Aorta (tissue), 5 donors: ENCODE results near the gene PCDHA11. TPM values are rescaled to one million over a fixed set of nuclear protein-coding genes. Genes with fewer than 3 reads are reported as not detected.
"Not testable (repeated sequence)": the region's sequence is repeated elsewhere in the genome, so short reads cannot be mapped to it uniquely, and the experiment has no call there.

Source experiments
- ATAC-seq: fragments of 200-7000 bp; cut with Tn5 transposase; one replicate; pipeline ENCODE4 v1.9.1; 2022; ENCODE audit warnings: moderate library complexity; ENCODE audit not compliant: low FRiP score
- DNase-seq, 2 donors: peaks; one replicate each; pipeline ENCODE4 v3.0.0-alpha.2; 2020
- H3K27ac ChIP-seq, 2 donors: one replicate each; pipeline ENCODE4 v1.5.1; 2013; ENCODE audit warnings: low read length in 2 of 2, mild to moderate bottlenecking in 2 of 2, moderate library complexity in 2 of 2, control low read depth in 1 of 2, inconsistent platforms in 1 of 2, low read depth in 1 of 2
- H3K27me3 ChIP-seq, 2 donors: one replicate each; pipeline ENCODE4 v1.6.1; 2013; ENCODE audit warnings: control low read depth in 1 of 2, low read length in 1 of 2, mild to moderate bottlenecking in 1 of 2, moderate library complexity in 1 of 2; ENCODE audit not compliant: insufficient read depth in 2 of 2, control insufficient read depth in 1 of 2
- H3K36me3 ChIP-seq, 2 donors: one replicate each; pipeline ENCODE4 v1.6.1; 2013; ENCODE audit warnings: control low read depth in 1 of 2, low read length in 1 of 2, mild to moderate bottlenecking in 1 of 2; ENCODE audit not compliant: insufficient read depth in 2 of 2, control insufficient read depth in 1 of 2
- H3K4me1 ChIP-seq, 2 donors: one replicate each; pipeline ENCODE4 v1.6.1; 2013; ENCODE audit warnings: low read length in 2 of 2, control low read depth in 1 of 2, mild to moderate bottlenecking in 1 of 2, moderate library complexity in 1 of 2; ENCODE audit not compliant: insufficient read depth in 2 of 2, control insufficient read depth in 1 of 2
- H3K4me3 ChIP-seq, 2 donors: one replicate each; pipeline ENCODE4 v1.5.1; 2013; ENCODE audit warnings: low read length in 2 of 2, control low read depth in 1 of 2, mild to moderate bottlenecking in 1 of 2
- H3K9me3 ChIP-seq: one replicate; pipeline ENCODE4 v1.6.1; 2013; ENCODE audit warnings: mild to moderate bottlenecking, low read length; ENCODE audit not compliant: control insufficient read depth
- WGBS, 2 donors: extraction: QIAGEN DNeasy Blood & Tissue Kit; methylation state at CpG; one replicate each; pipeline ENCODE4 v1.1.7; 2013; 5-methylcytosine and 5-hydroxymethylcytosine counted together
- intact Hi-C, 2 donors: fragments of 100-400 bp; cut with DNase I; formaldehyde crosslinking; loops; one replicate each; pipeline versions ENCODE4 v1.14.2 to v1.15.0; 2022
- polyA plus RNA-seq, 2 donors: library from polyadenylated mRNA; stranded (reverse); fragments of 200-250 nt; gene quantifications; one replicate each; pipeline ENCODE4 v1.2.3, GENCODE V29; 2013
- total RNA-seq, 2 donors: library from RNA; stranded (reverse); fragmentation: NEBNext Ultra II Directional; extraction: Animal tissue kit (Norgen Biotek cat#: 25700); gene quantifications; one replicate each; pipeline ENCODE4 v1.2.1, GENCODE V29; 2021
- donor health status: healthy with polysubstance abuse.
- donor health status: Bipolar disorder and iron deficiency.
- donor health status: DM: no; HTN: no; CAD: no.
- donor health status: DM: no; HTN: no; CAD: no.
- donor health status: DM: yes; HTN: yes; CAD: no.

The PCDHA11 gene
- total and polyA plus RNA-seq, 4 donors, result 0.19 to 0.27 TPM; not detected in 2

GRCh38 chr5:140870221-140871201 lies 1.8 kb downstream of the PCDHA11 start:
- Histone ChIP-seq H3K4me1 (no peaks in the 10 kb centered on the region), H3K9me3 (peaks cover 16% of the 10 kb centered on the region), H3K36me3 (no peaks in the 10 kb centered on the region), H3K4me3 (no peak overlapping the region), H3K27me3 (no peaks in the 10 kb centered on the region), H3K27ac (no peak overlapping the region)
- no peak for DNase-seq
- ATAC-seq, result no peak
- 35 to 36% methylated on average over 114 of the region's 114 CpGs for WGBS, 2 donors
- intact Hi-C loops, result no loop called here

- H3K4me3 ChIP-seq, result peak within 1 kb of the TSS in 1 of 2 donors; percentile 20
- intact Hi-C loops, result no loop called here
- no peak for DNase-seq
- no peak within 1 kb of the TSS for H3K27ac ChIP-seq
- no peaks in the 10 kb centered on the region for H3K36me3 ChIP-seq
- no peaks in the 10 kb centered on the region for H3K4me1 ChIP-seq
- ATAC-seq, result no peak
- 10 to 16% methylated on average over 47 of the region's 47 CpGs for WGBS, 2 donors
- peaks cover 23% of the 10 kb centered on the region for H3K9me3 ChIP-seq
- H3K27me3 ChIP-seq, result peaks cover 0 to 3% of the 10 kb centered on the region in 2 donors
These were observed 6.6 kb downstream of the PCDHA11 start, which contains the start of gene PCDHA12 for GRCh38 chr5:140875085-140876065. PCDHA12 (plus strand) TSS chr5:140875308; CDS start chr5:140875473, 165 bp downstream.

DNA sequence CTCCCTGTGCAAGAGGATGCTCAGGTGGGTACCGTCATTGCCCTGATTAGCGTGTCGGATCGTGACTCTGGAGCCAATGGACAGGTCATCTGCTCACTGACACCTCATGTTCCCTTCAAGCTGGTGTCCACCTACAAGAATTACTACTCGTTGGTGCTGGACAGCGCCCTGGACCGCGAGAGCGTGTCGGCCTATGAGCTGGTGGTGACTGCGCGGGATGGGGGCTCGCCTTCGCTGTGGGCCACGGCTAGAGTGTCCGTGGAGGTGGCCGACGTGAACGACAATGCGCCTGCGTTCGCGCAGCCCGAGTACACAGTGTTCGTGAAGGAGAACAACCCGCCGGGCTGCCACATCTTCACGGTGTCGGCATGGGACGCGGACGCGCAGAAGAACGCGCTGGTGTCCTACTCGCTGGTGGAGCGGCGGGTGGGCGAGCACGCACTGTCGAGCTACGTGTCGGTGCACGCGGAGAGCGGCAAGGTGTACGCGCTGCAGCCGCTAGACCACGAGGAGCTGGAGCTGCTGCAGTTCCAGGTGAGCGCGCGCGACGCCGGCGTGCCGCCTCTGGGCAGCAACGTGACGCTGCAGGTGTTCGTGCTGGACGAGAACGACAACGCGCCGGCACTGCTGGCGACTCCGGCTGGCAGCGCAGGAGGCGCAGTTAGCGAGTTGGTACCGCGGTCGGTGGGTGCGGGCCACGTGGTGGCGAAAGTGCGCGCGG lies 7.9 kb downstream of the PCDHA11 start:
- intact Hi-C loops, DNase-seq, H3K4me3 ChIP-seq, ATAC-seq, H3K27me3 ChIP-seq, H3K27ac ChIP-seq, H3K4me1 ChIP-seq, H3K36me3 ChIP-seq: not testable (repeated sequence)
- peaks cover 16% of the 10 kb centered on the region for H3K9me3 ChIP-seq
- 31% methylated on average over 79 to 80 of the region's 80 CpGs for WGBS, 2 donors

GRCh38 chr5:140877262-140877581 lies 8.5 kb downstream of the PCDHA11 start:
- H3K4me1 ChIP-seq, result no peaks in the 10 kb centered on the region
- no peaks in the 10 kb centered on the region for H3K36me3 ChIP-seq
- WGBS, 2 donors, result 35 to 36% methylated on average over 37 of the region's 37 CpGs
- no peak overlapping the region for H3K27ac ChIP-seq
- H3K27me3 ChIP-seq, result peaks cover 0 to 3% of the 10 kb centered on the region in 2 donors
- intact Hi-C loops, result no loop called here
- DNase-seq, result no peak
- ATAC-seq, result no peak
- H3K4me3 ChIP-seq, result no peak overlapping the region
- H3K9me3 ChIP-seq, result peaks cover 18% of the 10 kb centered on the region

DNA sequence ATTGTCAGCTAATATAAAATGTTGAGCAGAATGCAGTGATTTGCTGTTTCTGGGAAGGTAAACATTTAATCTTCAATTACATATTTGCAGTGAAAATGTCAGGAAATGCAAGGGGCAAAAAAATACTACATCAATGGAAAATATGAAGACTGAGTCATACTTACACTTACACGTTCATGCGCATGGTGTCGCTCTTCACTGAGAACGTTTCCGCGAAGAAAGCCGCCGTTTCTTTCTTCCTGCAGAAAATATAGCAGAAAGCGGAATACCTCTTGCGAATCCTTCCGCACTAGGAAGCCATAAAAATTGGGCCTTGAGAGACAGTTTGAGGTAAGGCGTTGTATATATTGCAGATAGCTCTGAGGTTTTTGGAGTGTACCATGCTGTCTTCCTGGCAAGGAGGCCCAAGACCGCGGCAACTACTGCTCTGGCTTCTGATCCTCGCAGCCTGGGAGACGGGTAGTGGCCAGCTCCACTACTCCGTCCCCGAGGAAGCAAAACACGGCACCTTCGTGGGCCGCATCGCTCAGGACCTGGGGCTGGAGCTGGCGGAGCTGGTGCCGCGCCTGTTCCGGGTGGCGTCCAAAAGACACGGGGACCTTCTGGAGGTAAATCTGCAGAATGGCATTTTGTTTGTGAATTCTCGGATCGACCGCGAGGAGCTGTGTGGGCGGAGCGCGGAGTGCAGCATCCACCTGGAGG lies 13.3 kb downstream of the PCDHA11 start, which contains the start of gene PCDHA13:
PCDHA13 (plus strand) TSS at position 236 of the 702 bp plus-strand sequence; CDS start at position 381, 145 bp downstream.
- Histone ChIP-seq H3K4me1 (no peaks in the 10 kb centered on the region), H3K4me3 (no peak within 1 kb of the TSS), H3K9me3 (peaks cover 24% of the 10 kb centered on the region), H3K27me3 (no peaks in the 10 kb centered on the region), H3K36me3 (no peaks in the 10 kb centered on the region), H3K27ac (no peak within 1 kb of the TSS)
- ATAC-seq (no peak), DNase-seq (no peak)
- 7 to 12% methylated on average over 28 to 35 of the region's 35 CpGs for WGBS, 2 donors
- intact Hi-C loops, result no loop called here

- Histone ChIP-seq H3K4me1 (no peaks in the 10 kb centered on the region), H3K36me3 (no peaks in the 10 kb centered on the region), H3K4me3 (no peak overlapping the region), H3K9me3 (peaks cover 21% of the 10 kb centered on the region), H3K27me3 (no peaks in the 10 kb centered on the region), H3K27ac (no peak overlapping the region)
- no peak for DNase-seq
- no peak for ATAC-seq
- 10 to 16% methylated on average over 12 of the region's 12 CpGs for WGBS, 2 donors
- intact Hi-C loops, result no loop called here
These were observed 13.8 kb downstream of the PCDHA11 start for GRCh38 chr5:140882591-140882899.

DNA sequence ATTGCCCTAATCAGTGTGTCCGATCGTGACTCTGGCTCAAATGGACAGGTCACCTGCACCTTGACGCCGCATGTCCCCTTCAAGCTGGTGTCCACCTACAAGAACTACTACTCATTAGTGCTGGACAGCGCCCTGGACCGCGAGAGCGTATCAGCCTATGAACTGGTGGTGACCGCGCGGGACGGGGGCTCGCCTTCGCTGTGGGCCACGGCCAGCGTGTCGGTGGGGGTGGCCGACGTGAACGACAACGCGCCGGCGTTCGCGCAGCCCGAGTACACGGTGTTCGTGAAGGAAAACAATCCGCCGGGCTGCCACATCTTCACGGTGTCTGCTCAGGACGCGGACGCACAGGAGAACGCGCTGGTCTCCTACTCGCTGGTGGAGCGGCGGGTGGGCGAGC lies 14.6 kb downstream of the PCDHA11 start:
- H3K9me3 ChIP-seq, result peaks cover 21% of the 10 kb centered on the region
- H3K4me3 ChIP-seq, result no peak overlapping the region
- no peaks in the 10 kb centered on the region for H3K36me3 ChIP-seq
- H3K4me1 ChIP-seq, result no peaks in the 10 kb centered on the region
- H3K27me3 ChIP-seq, result no peaks in the 10 kb centered on the region
- H3K27ac ChIP-seq, result no peak overlapping the region
- intact Hi-C loops, result no loop called here
- ATAC-seq, result no peak
- DNase-seq, result no peak
- WGBS, 2 donors, result 33 to 38% methylated on average over 41 of the region's 41 CpGs
